H1 (cell line): ENCODE results near the gene CCNK. TPM values are rescaled to one million over a fixed set of nuclear protein-coding genes. Genes with fewer than 3 reads are reported as not detected.

Source experiments
- CTCF ChIA-PET: fragments of 300-600 bp; sonication (Branson Sonifier 250); formaldehyde crosslinking; loops from one replicate; lab custom pipeline; 2021; ENCODE audit not compliant: partially characterized antibody; lab: Charles Lee
- POLR2A ChIA-PET: fragments of 300-600 bp; sonication (Branson Sonifier 250); formaldehyde crosslinking; loops from one replicate; lab custom pipeline; 2021; ENCODE audit warnings: inconsistent platforms; ENCODE audit not compliant: partially characterized antibody; lab: Charles Lee
- DNase-seq, 2 experiments: peaks; one replicate each; pipeline versions ENCODE4 v3.0.0 to v3.0.0-alpha.2; 2010 to 2022; ENCODE audit warnings: low spot score in 2 of 2, low read depth in 1 of 2, mixed read lengths in 1 of 2
- FAIRE-seq: peaks from 2 replicates; lab custom pipeline; 2011; peaks lifted over from hg19 to GRCh38; lab: Jason Lieb, UNC
- H2AFZ ChIP-seq: 2 replicates; pipeline ENCODE4 v1.8.1; 2012; ENCODE audit warnings: low read length, inconsistent platforms
- H2AK5ac ChIP-seq: 2 replicates; pipeline ENCODE4 v1.6.1; 2013; ENCODE audit warnings: low read depth, low read length
- H2BK120ac ChIP-seq: replicated peaks from 2 replicates; pipeline ENCODE3; 2013; ENCODE audit warnings: low read depth, low read length, inconsistent platforms
- H2BK12ac ChIP-seq: 2 replicates; pipeline ENCODE4 v1.6.1; 2013; ENCODE audit warnings: low read depth, low read length
- H2BK15ac ChIP-seq: 2 replicates; pipeline ENCODE4 v1.6.1; 2013; ENCODE audit warnings: low read length
- H2BK20ac ChIP-seq: 2 replicates; pipeline ENCODE4 v1.6.1; 2013; ENCODE audit warnings: low read length
- H2BK5ac ChIP-seq: 2 replicates; pipeline ENCODE4 v1.6.1; 2013; ENCODE audit warnings: low read depth, low read length
- H3K14ac ChIP-seq: 2 replicates; pipeline ENCODE4 v1.6.1; 2013; ENCODE audit warnings: inconsistent platforms; ENCODE audit not compliant: insufficient read length
- H3K18ac ChIP-seq: 2 replicates; pipeline ENCODE4 v1.6.1; 2013; ENCODE audit warnings: low read length; ENCODE audit errors: extremely low read depth
- H3K23ac ChIP-seq: 2 replicates; pipeline ENCODE4 v1.6.1; 2013; ENCODE audit warnings: inconsistent platforms; ENCODE audit not compliant: insufficient read length
- H3K23me2 ChIP-seq: 2 replicates; pipeline ENCODE4 v1.6.1; 2013; ENCODE audit warnings: low read depth, low read length
- H3K27ac ChIP-seq: 2 replicates; pipeline ENCODE4 v1.6.1; 2011; ENCODE audit warnings: low read depth, low read length, inconsistent platforms
- H3K27me3 ChIP-seq, 4 experiments: replicated peaks in 1 of 4; 1 replicate in 1 of 4; 2 replicates in 3 of 4; pipeline versions ENCODE4 v1.6.1 to v1.8.1; 2011 to 2013; ENCODE audit warnings: low read length in 3 of 4, mild to moderate bottlenecking in 3 of 4, inconsistent platforms in 2 of 4, mixed read lengths in 2 of 4, moderate library complexity in 1 of 4; ENCODE audit not compliant: control insufficient read depth in 3 of 4, insufficient read depth in 3 of 4; ENCODE audit errors: extremely low read depth in 1 of 4
- H3K36me3 ChIP-seq, 4 experiments: 2 replicates each; pipeline versions ENCODE4 v1.6.1 to v1.8.1; 2011 to 2013; ENCODE audit warnings: mild to moderate bottlenecking in 4 of 4, low read length in 3 of 4, moderate library complexity in 2 of 4, control low read depth in 1 of 4, inconsistent platforms in 1 of 4; ENCODE audit not compliant: insufficient read depth in 4 of 4, control insufficient read depth in 2 of 4
- H3K4ac ChIP-seq: replicated peaks from 2 replicates; pipeline ENCODE3; 2013; ENCODE audit warnings: low read length, low read depth, mixed read lengths, inconsistent platforms; ENCODE audit not compliant: insufficient read length
- H3K4me1 ChIP-seq, 4 experiments: replicated peaks in 1 of 4; 1 replicate in 1 of 4; 2 replicates in 3 of 4; pipeline versions ENCODE4 v1.6.1 to v1.8.1; 2011 to 2013; ENCODE audit warnings: low read length in 3 of 4, inconsistent platforms in 2 of 4, mixed read lengths in 1 of 4; ENCODE audit not compliant: insufficient read depth in 4 of 4, control insufficient read depth in 3 of 4
- H3K4me2 ChIP-seq, 2 experiments: 2 replicates each; pipeline versions ENCODE4 v1.6.1 to v1.8.1; 2011 to 2013; ENCODE audit warnings: low read depth in 2 of 2, low read length in 2 of 2, control low read depth in 1 of 2, inconsistent platforms in 1 of 2, mild to moderate bottlenecking in 1 of 2; ENCODE audit not compliant: insufficient read depth in 1 of 2
- H3K4me3 ChIP-seq, 4 experiments: fragments of 200-600, 300-600 bp in 1 of 4; sonication (generic), shearing (Covaris generic), sonication (Bioruptor Twin) in 1 of 4; 2 replicates each; pipeline versions ENCODE4 v1.5.1 to v1.8.1; 2011 to 2016; ENCODE audit warnings: low read length in 4 of 4, low read depth in 3 of 4, control low read depth in 2 of 4, inconsistent platforms in 2 of 4, mild to moderate bottlenecking in 2 of 4, mixed read lengths in 1 of 4, moderate library complexity in 1 of 4; ENCODE audit not compliant: insufficient read depth in 2 of 4; ENCODE audit errors: extremely low read depth in 1 of 4
- H3K56ac ChIP-seq: replicated peaks from 2 replicates; pipeline ENCODE3; 2013; ENCODE audit warnings: low read depth, mild to moderate bottlenecking, mixed read lengths, low read length, inconsistent platforms; ENCODE audit not compliant: insufficient read length
- H3K79me1 ChIP-seq: 2 replicates; pipeline ENCODE4 v1.6.1; 2013; ENCODE audit warnings: low read depth, low read length, control low read depth
- H3K79me2 ChIP-seq, 2 experiments: 2 replicates each; pipeline versions ENCODE4 v1.6.1 to v1.8.1; 2012 to 2013; ENCODE audit warnings: low read length in 2 of 2, mild to moderate bottlenecking in 2 of 2, inconsistent platforms in 1 of 2; ENCODE audit not compliant: insufficient read depth in 2 of 2, control insufficient read depth in 1 of 2
- H3K9ac ChIP-seq, 4 experiments: replicated peaks in 1 of 4; 1 replicate in 1 of 4; 2 replicates in 3 of 4; pipeline versions ENCODE4 v1.6.1 to v1.8.1; 2011 to 2013; ENCODE audit warnings: low read depth in 3 of 4, low read length in 3 of 4, control low read depth in 2 of 4, mild to moderate bottlenecking in 2 of 4, moderate library complexity in 2 of 4, inconsistent platforms in 1 of 4; ENCODE audit errors: extremely low read depth in 1 of 4
- H3K9me3 ChIP-seq, 2 experiments: 2 replicates each; pipeline versions ENCODE4 v1.6.1 to v1.8.1; 2012 to 2013; ENCODE audit warnings: mild to moderate bottlenecking in 2 of 2, moderate library complexity in 2 of 2, control low read depth in 1 of 2, inconsistent platforms in 1 of 2, low read depth in 1 of 2, low read length in 1 of 2, mixed read lengths in 1 of 2; ENCODE audit not compliant: insufficient read depth in 2 of 2
- H4K20me1 ChIP-seq, 2 experiments: replicated peaks in 1 of 2; 2 replicates each; pipeline versions ENCODE3 to v1.8.1; 2011 to 2013; ENCODE audit warnings: inconsistent platforms in 2 of 2, low read length in 2 of 2, mild to moderate bottlenecking in 1 of 2; ENCODE audit not compliant: insufficient read depth in 2 of 2, control insufficient read depth in 1 of 2
- H4K5ac ChIP-seq: 2 replicates; pipeline ENCODE4 v1.6.1; 2013; ENCODE audit warnings: low read length, low read depth, mixed read lengths, inconsistent platforms; ENCODE audit not compliant: insufficient read length
- H4K8ac ChIP-seq: 2 replicates; pipeline ENCODE4 v1.8.0; 2013; ENCODE audit warnings: mild to moderate bottlenecking, moderate library complexity, low read length, inconsistent platforms; ENCODE audit not compliant: insufficient read depth; ENCODE audit errors: extremely low read depth
- H4K91ac ChIP-seq: replicated peaks from 2 replicates; pipeline ENCODE3; 2013; ENCODE audit warnings: low read length, mixed read lengths, inconsistent platforms; ENCODE audit not compliant: insufficient read length
- ATF3 ChIP-seq: IDR thresholded peaks from 2 replicates; pipeline ENCODE4 v1.6.1; 2011; ENCODE audit warnings: low read depth, mild to moderate bottlenecking, low read length; ENCODE audit not compliant: insufficient read depth
- CBX8 ChIP-seq: fragments of 300-800, 300-1000 bp; sonication (generic); IDR thresholded peaks from 2 replicates; pipeline ENCODE4 v1.7.1; 2016; ENCODE audit warnings: low read depth, low read length, borderline replicate concordance
- CTBP2 ChIP-seq: IDR thresholded peaks from 2 replicates; pipeline ENCODE4 v1.7.0; 2011; ENCODE audit warnings: borderline replicate concordance, mild to moderate bottlenecking, moderate library complexity, mixed read lengths, low read length; ENCODE audit not compliant: insufficient read depth, insufficient read length
- GTF2F1 ChIP-seq: IDR thresholded peaks from 2 replicates; pipeline ENCODE4 v1.6.1; 2012; ENCODE audit warnings: low read depth, low read length, improper control_type of control experiment, borderline replicate concordance
- KDM1A ChIP-seq: fragments of 200-600, 300-600 bp; sonication (generic); IDR thresholded peaks from 2 replicates; pipeline ENCODE4 v1.7.1; 2016; ENCODE audit warnings: mild to moderate bottlenecking, low read length, borderline replicate concordance
- RFX5 ChIP-seq: IDR thresholded peaks from 2 replicates; pipeline ENCODE4 v1.6.1; 2011; ENCODE audit warnings: low read depth, low read length, improper control_type of control experiment, borderline replicate concordance
- SIRT6 ChIP-seq: IDR thresholded peaks from one replicate; pipeline ENCODE4 v1.7.1; 2012; ENCODE audit warnings: low read length, inconsistent platforms
- SP2 ChIP-seq: IDR thresholded peaks from 2 replicates; pipeline ENCODE4 v1.6.1; 2012; ENCODE audit warnings: mild to moderate bottlenecking, low read length, inconsistent platforms
- TAF1 ChIP-seq: IDR thresholded peaks from 2 replicates; pipeline ENCODE4 v1.6.1; 2011; ENCODE audit warnings: mild to moderate bottlenecking, low read depth, low read length
- TBP ChIP-seq: IDR thresholded peaks from 2 replicates; pipeline ENCODE4 v1.6.1; 2011; ENCODE audit warnings: low read depth, low read length, improper control_type of control experiment
- YY1 ChIP-seq: IDR thresholded peaks from 2 replicates; pipeline ENCODE4 v1.6.1; 2011; ENCODE audit warnings: low read depth, mild to moderate bottlenecking, low read length
- WGBS, 2 experiments: shearing (Covaris generic) in 1 of 2; methylation state at CpG; one replicate each; pipeline versions ENCODE4 v1.1.6 to v1.1.7; 2013 to 2015; ENCODE audit warnings: low lambda C conversion rate in 2 of 2, mixed read lengths in 2 of 2, inconsistent platforms in 1 of 2, low coverage in 1 of 2, missing lambda C conversion rate in 1 of 2; ENCODE audit not compliant: insufficient replicate concordance in 2 of 2, insufficient coverage in 1 of 2, insufficient read length in 1 of 2; ENCODE audit errors: extremely low coverage in 1 of 2, missing lambda C conversion rate in 1 of 2; 5-methylcytosine and 5-hydroxymethylcytosine counted together
- polyA plus RNA-seq, 7 experiments: library from polyadenylated mRNA; depleted of rRNA in 3 of 7; stranded (reverse) in 5 of 7; unstranded in 2 of 7; fragments of >200 nt in 5 of 7; fragments of 200-250 nt in 2 of 7; gene quantifications; 1 replicate in 5 of 7; 2 replicates in 1 of 7; 4 replicates in 1 of 7; pipeline versions ENCODE4 v1.2.1 to v1.2.3, GENCODE V29; 2011 to 2013; ENCODE audit warnings: missing spikeins in 2 of 7, mixed read lengths in 2 of 7
- total RNA-seq: library from RNA; stranded (reverse); fragmentation: NEBNext Ultra II Directional; extraction: Animal tissue kit (Norgen Biotek cat#: 25700); gene quantifications from 2 replicates; pipeline ENCODE4 v1.2.1, GENCODE V29; 2021
- TF ChIP-seq, protein P1 (sequence below): IDR thresholded peaks from 2 replicates; pipeline ENCODE4 v1.6.1; 2012; ENCODE audit warnings: low read length, inconsistent platforms

CCNK gene
- total and polyA plus RNA-seq, 2 of the 8 experiments (the other 6 are each of a cell fraction or from before 2014, with no cell fraction given), result 10.7 to 82.7 TPM

GRCh38 chr14:99452968-99453367 lies 28.2 kb upstream of the CCNK start:
- H3K4ac ChIP-seq, result no peak overlapping the region
- H3K14ac ChIP-seq, result no peak overlapping the region
- H3K4me3 ChIP-seq, result no peak overlapping the region
- no peaks in the 10 kb centered on the region for H3K27me3 ChIP-seq
- no peak overlapping the region for H3K18ac ChIP-seq
- H2BK120ac ChIP-seq, result no peak overlapping the region
- H4K20me1 ChIP-seq, result peaks cover 0 to 4% of the 10 kb centered on the region in 2 experiments
- H3K79me2 ChIP-seq, result no peaks in the 10 kb centered on the region; a peak in 1 of 4 replicates
- no peak overlapping the region for H2BK12ac ChIP-seq
- no peak overlapping the region for H4K8ac ChIP-seq
- H3K27ac ChIP-seq, result no peak overlapping the region
- H3K4me2 ChIP-seq, result no peak overlapping the region
- H3K36me3 ChIP-seq, result peaks cover 4 to 16% (median 13%) of the 10 kb centered on the region in 4 experiments; a peak in 5 of 8 replicates
- DNase-seq, result no peak
- ChIA-PET POLR2A (interaction anchor here (0.6 kb wide), 1 partner anchor 107 kb away, joined by 3 read pairs; no protein-coding TSS in a partner anchor), CTCF (interaction anchor here (0.6 to 1.0 kb wide), 3 partner anchors 12 to 1681 kb away, joined by 3 to 5 read pairs (median 4); no protein-coding TSS in a partner anchor)
- H2BK15ac ChIP-seq, result no peak overlapping the region
- H3K56ac ChIP-seq, result no peak overlapping the region
- no peak overlapping the region for H4K91ac ChIP-seq
- H3K23me2 ChIP-seq, result no peaks in the 10 kb centered on the region
- H3K9me3 ChIP-seq, result no peaks in the 10 kb centered on the region
- WGBS, 2 experiments, result 85% methylated on average over 4 of the region's 4 CpGs; no CpG with 5 or more reads in 1 of the 2 experiments
- no peaks in the 10 kb centered on the region for H3K4me1 ChIP-seq
- no peak overlapping the region for H4K5ac ChIP-seq
- H3K23ac ChIP-seq, result no peak overlapping the region
- H2BK20ac ChIP-seq, result no peak overlapping the region
- no peak overlapping the region for H2AFZ ChIP-seq
- no peak overlapping the region for H3K9ac ChIP-seq
- H3K79me1 ChIP-seq, result no peaks in the 10 kb centered on the region
- no peak overlapping the region for H2AK5ac ChIP-seq
- no peak for FAIRE-seq
- H2BK5ac ChIP-seq, result no peak overlapping the region
- no peak for TF ChIP-seq TBP
- TF ChIP-seq CTBP2, result no peak
- TF ChIP-seq YY1, result no peak
- no peak for TF ChIP-seq TAF1
- TF ChIP-seq ATF3, result no peak
- no peak for TF ChIP-seq SIRT6
- no peak for TF ChIP-seq SP2
- TF ChIP-seq, protein P1, sequence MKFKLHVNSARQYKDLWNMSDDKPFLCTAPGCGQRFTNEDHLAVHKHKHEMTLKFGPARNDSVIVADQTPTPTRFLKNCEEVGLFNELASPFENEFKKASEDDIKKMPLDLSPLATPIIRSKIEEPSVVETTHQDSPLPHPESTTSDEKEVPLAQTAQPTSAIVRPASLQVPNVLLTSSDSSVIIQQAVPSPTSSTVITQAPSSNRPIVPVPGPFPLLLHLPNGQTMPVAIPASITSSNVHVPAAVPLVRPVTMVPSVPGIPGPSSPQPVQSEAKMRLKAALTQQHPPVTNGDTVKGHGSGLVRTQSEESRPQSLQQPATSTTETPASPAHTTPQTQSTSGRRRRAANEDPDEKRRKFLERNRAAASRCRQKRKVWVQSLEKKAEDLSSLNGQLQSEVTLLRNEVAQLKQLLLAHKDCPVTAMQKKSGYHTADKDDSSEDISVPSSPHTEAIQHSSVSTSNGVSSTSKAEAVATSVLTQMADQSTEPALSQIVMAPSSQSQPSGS, result no peak
- no peak for TF ChIP-seq GTF2F1
- no peak for TF ChIP-seq KDM1A
- TF ChIP-seq RFX5, result no peak
- TF ChIP-seq CBX8, result no peak
